ENCODE measurements around the gene VAV1. TPM values are rescaled to one million over a fixed set of nuclear protein-coding genes. Genes with fewer than 3 reads are reported as not detected.

Gene VAV1
- total and polyA plus RNA-seq, 2 of the 8 experiments (the other 6 are each of a cell fraction or from before 2014, with no cell fraction given): 0.21 to 0.22 TPM

- peak in 1 of 2 experiments; percentile 83 for DNase-seq (ENCODE audit: low read depth in 1 of 2, low spot score in 2 of 2)
- H4K20me1 ChIP-seq (replicated peaks in 1 of 2; ENCODE audit: control insufficient read depth in 1 of 2, insufficient read depth in 2 of 2, low read length in 2 of 2): peaks cover 0 to 5% of the 10 kb centered on the region in 2 experiments
- H2BK120ac ChIP-seq (replicated peaks; ENCODE audit: low read depth, low read length): no peak overlapping the region
- no peak overlapping the region for H2BK20ac ChIP-seq (ENCODE audit: low read length)
- peaks cover 17% of the 10 kb centered on the region for H3K23me2 ChIP-seq (ENCODE audit: low read depth, low read length)
- H2BK15ac ChIP-seq (ENCODE audit: low read length): no peak overlapping the region; the same call in 1 of the 2 replicates
- H3K9me3 ChIP-seq (ENCODE audit: insufficient read depth in 2 of 2, low read depth in 1 of 2, low read length in 1 of 2): no peaks in the 10 kb centered on the region
- no peak for FAIRE-seq
- no peak overlapping the region for H2BK12ac ChIP-seq (ENCODE audit: low read depth, low read length)
- H3K23ac ChIP-seq (ENCODE audit: insufficient read length): no peak overlapping the region
- H3K4me3 ChIP-seq (ENCODE audit: extremely low read depth in 1 of 4, insufficient read depth in 2 of 4, low read depth in 3 of 4, low read length in 4 of 4): peak overlapping the region; percentile 65 to 94 (median 78)
- H3K18ac ChIP-seq (ENCODE audit: extremely low read depth, low read length): peak overlapping the region; percentile 87
- peak overlapping the region; percentile 26 for H4K5ac ChIP-seq (ENCODE audit: insufficient read length, low read depth, low read length)
- H3K4me1 ChIP-seq (replicated peaks in 1 of 4; ENCODE audit: control insufficient read depth in 3 of 4, insufficient read depth in 4 of 4, low read length in 3 of 4): peaks cover 4 to 33% (median 25%) of the 10 kb centered on the region in 4 experiments
- peak overlapping the region; percentile 60 for H3K56ac ChIP-seq (replicated peaks; ENCODE audit: insufficient read length, low read depth, low read length)
- peaks cover 6 to 28% (median 10%) of the 10 kb centered on the region in 4 experiments; a peak in 7 of 8 replicates for H3K36me3 ChIP-seq (ENCODE audit: control insufficient read depth in 2 of 4, insufficient read depth in 4 of 4, low read length in 3 of 4)
- POLR2A ChIA-PET (ENCODE audit: partially characterized antibody): interaction anchor here (0.6 to 9.7 kb wide), 8 partner anchors 11 to 65 kb away, joined by 3 to 110 read pairs (median 4); partner anchors contain the start of gene SH2D3A
- H3K79me1 ChIP-seq (ENCODE audit: low read depth, low read length): peaks cover 5% of the 10 kb centered on the region
- H4K91ac ChIP-seq (replicated peaks; ENCODE audit: insufficient read length, low read length): no peak overlapping the region
- H2AK5ac ChIP-seq (ENCODE audit: low read depth, low read length): no peak overlapping the region
- peak overlapping the region; percentile 78 to 81 for H3K4me2 ChIP-seq (ENCODE audit: insufficient read depth in 1 of 2, low read depth in 2 of 2, low read length in 2 of 2)
- peak overlapping the region; percentile 37; the same call in 1 of the 2 replicates for H4K8ac ChIP-seq (ENCODE audit: extremely low read depth, insufficient read depth, low read length)
- WGBS, 2 experiments (ENCODE audit: extremely low coverage in 1 of 2, insufficient coverage in 1 of 2, insufficient read length in 1 of 2, insufficient replicate concordance in 2 of 2, low coverage in 1 of 2, low lambda C conversion rate in 2 of 2, missing lambda C conversion rate in 1 of 2): 0% methylated on average over 14 of the region's 34 CpGs; no CpG with 5 or more reads in 1 of the 2 experiments
- H3K79me2 ChIP-seq (ENCODE audit: control insufficient read depth in 1 of 2, insufficient read depth in 2 of 2, low read length in 2 of 2): peaks cover 0 to 13% of the 10 kb centered on the region in 2 experiments; a peak in 1 of 4 replicates
- peak overlapping the region; percentile 65 for H3K4ac ChIP-seq (replicated peaks; ENCODE audit: insufficient read length, low read depth, low read length)
- H2BK5ac ChIP-seq (ENCODE audit: low read depth, low read length): peak overlapping the region; percentile 81; the same call in 1 of the 2 replicates
- CTCF ChIA-PET (ENCODE audit: partially characterized antibody): no interaction called here
- H3K14ac ChIP-seq (ENCODE audit: insufficient read length): no peak overlapping the region
- no peak overlapping the region for H2AFZ ChIP-seq (ENCODE audit: low read length)
- no peaks in the 10 kb centered on the region for H3K27me3 ChIP-seq (replicated peaks in 1 of 4; ENCODE audit: control insufficient read depth in 3 of 4, extremely low read depth in 1 of 4, insufficient read depth in 3 of 4, low read length in 3 of 4)
- peak overlapping the region; percentile 48 to 70 (median 57); a peak in 5 of 7 replicates for H3K9ac ChIP-seq (replicated peaks in 1 of 4; ENCODE audit: extremely low read depth in 1 of 4, low read depth in 3 of 4, low read length in 3 of 4)
- peak overlapping the region; percentile 63; the same call in 1 of the 2 replicates for H3K27ac ChIP-seq (ENCODE audit: low read depth, low read length)
- TF ChIP-seq CEBPB (IDR thresholded peaks at IDR 0.05; ENCODE audit: low read depth, low read length): no peak
- no peak for TF ChIP-seq BRCA1 (IDR thresholded peaks at IDR 0.05; ENCODE audit: low read depth, low read length)
- TF ChIP-seq SUZ12 (IDR thresholded peaks at IDR 0.05; ENCODE audit: low read length): no peak
- TF ChIP-seq E2F6 (IDR thresholded peaks at IDR 0.05): peak; percentile 18; the same call in 1 of the 2 replicates
- peak in 1 of 2 experiments; percentile 16; a peak in 1 of 4 replicates for TF ChIP-seq SIN3A (conservative IDR thresholded peaks at IDR 0.05 in 1 of 2, IDR thresholded peaks at IDR 0.05 in 1 of 2; ENCODE audit: low read depth in 1 of 2, low read length in 2 of 2)
- no peak for TF ChIP-seq CTCF (IDR thresholded peaks at IDR 0.05; ENCODE audit: control extremely low read depth in 1 of 3, insufficient read depth in 1 of 3, low read depth in 1 of 3, low read length in 3 of 3)
- TF ChIP-seq PHF8 (conservative IDR thresholded peaks at IDR 0.05; ENCODE audit: low read depth, low read length): peak; percentile 2; the same call in 1 of the 2 replicates
Measured at GRCh38 chr19:6739883-6740588, 32.5 kb upstream of the VAV1 start.

All from H1 (cell line).